ENCODE measurements around the gene SPAG17. TPM values are rescaled to one million over a fixed set of nuclear protein-coding genes. Genes with fewer than 3 reads are reported as not detected.

Gene SPAG17
- total and polyA plus RNA-seq, 2 experiments from 2014 or later = 0.36 to 1.7 TPM

DNA sequence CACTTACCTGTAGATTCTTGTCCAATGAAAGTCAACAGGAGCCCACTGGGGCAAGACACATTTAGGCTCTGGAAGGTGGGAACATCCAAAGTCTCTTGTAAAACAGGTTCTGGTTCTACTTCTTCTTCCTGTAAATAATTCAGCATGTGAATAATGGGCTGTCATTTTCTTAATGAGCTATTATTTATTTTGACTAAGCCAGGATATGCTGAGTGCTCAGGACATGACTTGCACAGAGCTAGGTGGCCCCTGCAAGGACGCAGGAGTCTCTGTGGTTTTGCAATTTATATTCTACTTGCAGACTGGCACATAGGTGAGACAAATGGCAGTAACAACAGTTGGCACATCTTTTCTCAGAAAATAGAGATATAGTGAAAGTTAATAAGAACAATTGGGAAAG, 156.8 kb downstream of the SPAG17 start:
- no peaks in the 10 kb centered on the region for H3K79me2 ChIP-seq
- no peak for DNase-seq (ENCODE audit: low spot score)
- no peaks in the 10 kb centered on the region for H3K36me3 ChIP-seq (replicated peaks; ENCODE audit: insufficient read depth, low read depth)
- H3K4me1 ChIP-seq (ENCODE audit: insufficient read depth) = no peaks in the 10 kb centered on the region
- H3K9me2 ChIP-seq (replicated peaks; ENCODE audit: insufficient read depth) = no peaks in the 10 kb centered on the region
- H4K20me1 ChIP-seq (ENCODE audit: insufficient read depth, poor library complexity, severe bottlenecking) = no peaks in the 10 kb centered on the region
- TF ChIP-seq EZH2phosphoT487 (IDR thresholded peaks at IDR 0.05; ENCODE audit: low read depth, severe bottlenecking, unreplicated experiment) (no peak), EZH2 (IDR thresholded peaks at IDR 0.05; ENCODE audit: borderline replicate concordance) (no peak), CTCF (IDR thresholded peaks at IDR 0.05; ENCODE audit: poor library complexity) (no peak)
- no peak overlapping the region for H3K4me2 ChIP-seq
- no peak overlapping the region for H2AFZ ChIP-seq
- H3K4me3 ChIP-seq = no peak overlapping the region
- H3K9me3 ChIP-seq (ENCODE audit: low read depth) = no peaks in the 10 kb centered on the region
- H3K27ac ChIP-seq = no peak overlapping the region
- 69% methylated on average over 1 of the region's 1 CpG for WGBS (ENCODE audit: low lambda C conversion rate, missing lambda C conversion rate)
- no peaks in the 10 kb centered on the region for H3K27me3 ChIP-seq

GRCh38 chr1:118023199-118023598, 161.8 kb downstream of the SPAG17 start:
- no peak overlapping the region for H3K4me3 ChIP-seq
- H2AFZ ChIP-seq = no peak overlapping the region
- H4K20me1 ChIP-seq (ENCODE audit: insufficient read depth, poor library complexity, severe bottlenecking) = no peaks in the 10 kb centered on the region
- no peaks in the 10 kb centered on the region for H3K79me2 ChIP-seq
- DNase-seq (ENCODE audit: low spot score) = no peak
- 70% methylated on average over 3 of the region's 3 CpGs for WGBS (ENCODE audit: low lambda C conversion rate, missing lambda C conversion rate)
- no peak overlapping the region for H3K4me2 ChIP-seq
- H3K9me3 ChIP-seq (ENCODE audit: low read depth) = no peaks in the 10 kb centered on the region
- no peak overlapping the region for H3K27ac ChIP-seq
- no peaks in the 10 kb centered on the region for H3K4me1 ChIP-seq (ENCODE audit: insufficient read depth)
- no peaks in the 10 kb centered on the region for H3K36me3 ChIP-seq (replicated peaks; ENCODE audit: insufficient read depth, low read depth)
- H3K27me3 ChIP-seq = no peaks in the 10 kb centered on the region
- TF ChIP-seq EZH2phosphoT487 (IDR thresholded peaks at IDR 0.05; ENCODE audit: low read depth, severe bottlenecking, unreplicated experiment) (no peak), CTCF (IDR thresholded peaks at IDR 0.05; ENCODE audit: poor library complexity) (no peak), EZH2 (IDR thresholded peaks at IDR 0.05; ENCODE audit: borderline replicate concordance) (no peak)
- H3K9me2 ChIP-seq (replicated peaks; ENCODE audit: insufficient read depth) = no peaks in the 10 kb centered on the region

DNA sequence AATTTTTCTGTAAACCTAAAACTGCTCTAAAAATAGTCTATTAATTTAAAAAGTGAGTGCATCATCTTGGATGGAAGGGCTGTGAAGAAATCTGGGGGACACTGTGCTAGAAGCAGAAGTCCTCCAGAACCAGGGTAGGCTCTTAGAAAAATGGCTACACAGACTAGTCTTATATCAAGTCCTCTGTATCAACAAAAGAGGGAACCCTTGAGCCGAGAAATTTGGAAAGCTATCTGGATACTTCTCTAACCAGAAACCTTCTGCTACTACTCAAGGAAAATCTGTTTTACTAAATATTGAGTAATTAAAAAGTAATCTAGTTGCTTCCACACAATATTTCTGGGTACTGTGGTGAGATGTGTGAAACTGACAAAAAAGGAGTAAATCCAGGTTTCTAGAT, 163.4 kb downstream of the SPAG17 start:
- Histone ChIP-seq H3K9me2 (replicated peaks; ENCODE audit: insufficient read depth) (no peaks in the 10 kb centered on the region), H3K27me3 (no peaks in the 10 kb centered on the region), H3K36me3 (replicated peaks; ENCODE audit: insufficient read depth, low read depth) (no peaks in the 10 kb centered on the region), H3K4me2 (no peak overlapping the region), H3K9me3 (ENCODE audit: low read depth) (no peaks in the 10 kb centered on the region), H4K20me1 (ENCODE audit: insufficient read depth, poor library complexity, severe bottlenecking) (no peaks in the 10 kb centered on the region), H3K4me1 (ENCODE audit: insufficient read depth) (no peaks in the 10 kb centered on the region), H2AFZ (no peak overlapping the region), H3K4me3 (no peak overlapping the region), H3K27ac (no peak overlapping the region), H3K79me2 (no peaks in the 10 kb centered on the region)
- DNase-seq (ENCODE audit: low spot score) = no peak
- TF ChIP-seq EZH2 (IDR thresholded peaks at IDR 0.05; ENCODE audit: borderline replicate concordance) (no peak), CTCF (IDR thresholded peaks at IDR 0.05; ENCODE audit: poor library complexity) (no peak), EZH2phosphoT487 (IDR thresholded peaks at IDR 0.05; ENCODE audit: low read depth, severe bottlenecking, unreplicated experiment) (no peak)
- WGBS (ENCODE audit: low lambda C conversion rate, missing lambda C conversion rate) = 68% methylated on average over 1 of the region's 1 CpG

DNA sequence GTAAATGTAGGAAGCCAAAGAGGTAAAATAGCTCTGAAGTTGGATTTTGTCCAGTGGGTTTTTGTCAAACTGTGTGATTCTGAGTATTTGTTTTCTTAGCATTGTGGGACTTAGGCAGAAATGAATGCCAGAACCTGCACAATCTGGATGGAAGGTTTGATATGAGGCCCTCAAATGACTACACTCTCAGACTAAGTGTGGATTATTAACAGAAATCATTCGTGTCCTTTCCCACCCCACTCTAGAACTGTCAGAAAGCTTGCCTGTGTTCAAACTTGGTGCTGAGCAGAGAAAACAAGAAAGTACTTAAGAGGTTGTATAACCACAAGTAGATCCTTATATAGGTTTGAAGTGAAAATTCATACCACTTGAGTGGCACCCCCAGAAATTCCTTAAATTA, 167.0 kb downstream of the SPAG17 start:
- H3K4me3 ChIP-seq = no peak overlapping the region
- no peaks in the 10 kb centered on the region for H3K4me1 ChIP-seq (ENCODE audit: insufficient read depth)
- DNase-seq (ENCODE audit: low spot score) = no peak
- WGBS (ENCODE audit: low lambda C conversion rate, missing lambda C conversion rate) = 91% methylated on average over 1 of the region's 1 CpG
- no peak overlapping the region for H3K27ac ChIP-seq
- no peaks in the 10 kb centered on the region for H3K9me2 ChIP-seq (replicated peaks; ENCODE audit: insufficient read depth)
- H3K79me2 ChIP-seq = no peaks in the 10 kb centered on the region
- TF ChIP-seq EZH2phosphoT487 (IDR thresholded peaks at IDR 0.05; ENCODE audit: low read depth, severe bottlenecking, unreplicated experiment) = no peak
- TF ChIP-seq CTCF (IDR thresholded peaks at IDR 0.05; ENCODE audit: poor library complexity) = no peak
- TF ChIP-seq EZH2 (IDR thresholded peaks at IDR 0.05; ENCODE audit: borderline replicate concordance) = no peak
- no peak overlapping the region for H2AFZ ChIP-seq
- no peaks in the 10 kb centered on the region for H4K20me1 ChIP-seq (ENCODE audit: insufficient read depth, poor library complexity, severe bottlenecking)
- no peaks in the 10 kb centered on the region for H3K36me3 ChIP-seq (replicated peaks; ENCODE audit: insufficient read depth, low read depth)
- H3K4me2 ChIP-seq = no peak overlapping the region
- no peaks in the 10 kb centered on the region for H3K27me3 ChIP-seq
- H3K9me3 ChIP-seq (ENCODE audit: low read depth) = no peaks in the 10 kb centered on the region

Data from hepatocyte (in vitro differentiated cells).